ENCODE measurements around the gene CAVIN2.

The CAVIN2 gene

GRCh38 chr2:191839918-191840804 is 6.7 kb downstream of the CAVIN2 start:
- DNase-seq (ENCODE audit: low read depth in 2 of 2): no peak

- DNase-seq (ENCODE audit: low read depth in 2 of 2): no peak
Measured at GRCh38 chr2:191838526-191838925, 8.4 kb downstream of the CAVIN2 start.

- DNase-seq (ENCODE audit: low read depth in 2 of 2): no peak
Measured at GRCh38 chr2:191836853-191837769, 9.8 kb downstream of the CAVIN2 start.

- no peak for DNase-seq (ENCODE audit: low read depth in 2 of 2)
Measured at GRCh38 chr2:191836471-191836852, 10.4 kb downstream of the CAVIN2 start.

- DNase-seq (ENCODE audit: low read depth in 2 of 2): no peak
Measured at GRCh38 chr2:191835539-191836350, 11.1 kb downstream of the CAVIN2 start.

- no peak for DNase-seq (ENCODE audit: low read depth in 2 of 2)
Measured at GRCh38 chr2:191835100-191835499, 11.8 kb downstream of the CAVIN2 start.

- DNase-seq (ENCODE audit: low read depth in 2 of 2): no peak
Measured at GRCh38 chr2:191833356-191833755, 13.5 kb downstream of the CAVIN2 start.

GRCh38 chr2:191832668-191833067 is 14.2 kb downstream of the CAVIN2 start:
- no peak for DNase-seq (ENCODE audit: low read depth in 2 of 2)

GRCh38 chr2:191831410-191831994 is 15.4 kb downstream of the CAVIN2 start:
- no peak for DNase-seq (ENCODE audit: low read depth in 2 of 2)

- DNase-seq (ENCODE audit: low read depth in 2 of 2): no peak
Measured at GRCh38 chr2:191824398-191824797, 22.5 kb downstream of the CAVIN2 start.

GRCh38 chr2:191821078-191821477 is 25.8 kb downstream of the CAVIN2 start:
- no peak for DNase-seq (ENCODE audit: low read depth in 2 of 2)

GRCh38 chr2:191818725-191819350 is 28.1 kb downstream of the CAVIN2 start:
- no peak for DNase-seq (ENCODE audit: low read depth in 2 of 2)

- no peak for DNase-seq (ENCODE audit: low read depth in 2 of 2)
Measured at GRCh38 chr2:191818133-191818532, 28.8 kb downstream of the CAVIN2 start.

- DNase-seq (ENCODE audit: low read depth in 2 of 2): no peak
Measured at GRCh38 chr2:191815010-191815409, 31.9 kb downstream of the CAVIN2 start.

- DNase-seq (ENCODE audit: low read depth in 2 of 2): no peak
Measured at GRCh38 chr2:191813943-191814342, 32.9 kb downstream of the CAVIN2 start.

- DNase-seq (ENCODE audit: low read depth in 2 of 2): peak; percentile 3 to 21
Measured at GRCh38 chr2:191811807-191812602, 34.9 kb downstream of the CAVIN2 start.

- DNase-seq (ENCODE audit: low read depth in 2 of 2): no peak
Measured at GRCh38 chr2:191806396-191806795, 40.5 kb downstream of the CAVIN2 start.

- DNase-seq (ENCODE audit: low read depth in 2 of 2): no peak
Measured at GRCh38 chr2:191804766-191805165, 42.1 kb downstream of the CAVIN2 start.

GRCh38 chr2:191803007-191803406 is 43.9 kb downstream of the CAVIN2 start:
- no peak for DNase-seq (ENCODE audit: low read depth in 2 of 2)

- DNase-seq (ENCODE audit: low read depth in 2 of 2): no peak
Measured at GRCh38 chr2:191802180-191802579, 44.7 kb downstream of the CAVIN2 start.

Measured in stimulated activated CD4-positive, alpha-beta T cell treated with anti-CD3 and anti-CD28 coated beads, Interleukin-4, amount 100 ng/mL, for 48 hours (primary cell).